Fibroblast of lung (primary cell): ENCODE measurements around the gene DDX3Y. TPM values are rescaled to one million over a fixed set of nuclear protein-coding genes. Genes with fewer than 3 reads are reported as not detected.

Source experiments
- DNase-seq, 2 donors: peaks; one replicate each; pipeline versions ENCODE4 v3.0.0 to v3.0.0-alpha.2; 2010; ENCODE audit warnings: low read depth in 2 of 2
- H2AFZ ChIP-seq: 2 replicates; pipeline ENCODE4 v1.5.1; 2012; ENCODE audit warnings: low read length, control low read depth, inconsistent platforms
- H3K27ac ChIP-seq: 2 replicates; pipeline ENCODE4 v1.5.1; 2011; ENCODE audit warnings: low read length, control low read depth; ENCODE audit not compliant: insufficient read depth
- H3K27me3 ChIP-seq: 2 replicates; pipeline ENCODE4 v1.5.1; 2011; ENCODE audit warnings: mild to moderate bottlenecking, low read length; ENCODE audit not compliant: control insufficient read depth, insufficient read depth
- H3K36me3 ChIP-seq: 2 replicates; pipeline ENCODE4 v1.5.1; 2011; ENCODE audit warnings: low read length; ENCODE audit not compliant: control insufficient read depth, insufficient read depth
- H3K4me1 ChIP-seq: 2 replicates; pipeline ENCODE4 v1.5.1; 2011; ENCODE audit warnings: low read length; ENCODE audit not compliant: control insufficient read depth, insufficient read depth; ENCODE audit errors: extremely low read depth
- H3K4me2 ChIP-seq: 2 replicates; pipeline ENCODE4 v1.5.1; 2011; ENCODE audit warnings: low read length, control low read depth; ENCODE audit not compliant: insufficient read depth; ENCODE audit errors: extremely low read depth
- H3K4me3 ChIP-seq, 4 experiments: fragments of 200-600 bp in 1 of 4; sonication (generic) in 1 of 4; replicated peaks in 1 of 4; 2 replicates each; pipeline ENCODE4 v1.5.1; 2011 to 2016; ENCODE audit warnings: low read length in 4 of 4, low read depth in 3 of 4, mild to moderate bottlenecking in 3 of 4, control low read depth in 2 of 4, inconsistent platforms in 1 of 4, mixed read lengths in 1 of 4; ENCODE audit not compliant: insufficient read depth in 1 of 4; ENCODE audit errors: control extremely low read depth in 1 of 4
- H3K79me2 ChIP-seq: 2 replicates; pipeline ENCODE4 v1.5.1; 2012; ENCODE audit warnings: mild to moderate bottlenecking, low read length, inconsistent platforms; ENCODE audit not compliant: control insufficient read depth, insufficient read depth
- H3K9ac ChIP-seq: 2 replicates; pipeline ENCODE4 v1.5.1; 2011; ENCODE audit warnings: mild to moderate bottlenecking, low read length, control low read depth; ENCODE audit not compliant: insufficient read depth
- H3K9me3 ChIP-seq: 2 replicates; pipeline ENCODE4 v1.5.1; 2012; ENCODE audit warnings: low read depth, low read length; ENCODE audit not compliant: control insufficient read depth, insufficient read depth
- H4K20me1 ChIP-seq: 2 replicates; pipeline ENCODE4 v1.5.1; 2011; ENCODE audit warnings: low read length; ENCODE audit not compliant: control insufficient read depth, insufficient read depth; ENCODE audit errors: extremely low read depth
- CTCF ChIP-seq, 2 donors: IDR thresholded peaks in 1 of 2; conservative IDR thresholded peaks in 1 of 2; 1 replicate in 1 of 2; 2 replicates in 1 of 2; pipeline ENCODE4 v1.5.1; 2011 to 2012; ENCODE audit warnings: low read length in 2 of 2, control low read depth in 1 of 2, inconsistent platforms in 1 of 2, low read depth in 1 of 2, mild to moderate bottlenecking in 1 of 2
- EZH2 ChIP-seq: IDR thresholded peaks from 2 replicates; pipeline ENCODE4 v1.5.1; 2012; ENCODE audit warnings: low read length, control low read depth, mild to moderate bottlenecking; ENCODE audit errors: missing control alignments
- polyA plus RNA-seq, 2 donors: library from polyadenylated mRNA; depleted of rRNA in 1 of 2; stranded (reverse) in 1 of 2; unstranded in 1 of 2; fragments of >200 nt; gene quantifications; 2 replicates each; pipeline ENCODE4 v1.2.1, GENCODE V29; 2011 to 2012; ENCODE audit warnings: missing spikeins in 1 of 2
- total RNA-seq: library from RNA; depleted of rRNA; stranded (reverse); fragments of >200 nt; gene quantifications from 2 replicates; pipeline ENCODE4 v1.2.1, GENCODE V29; 2014

The DDX3Y gene
- total and polyA plus RNA-seq, 2 donors (not counting 1 experiment from before 2014, with no cell fraction given): 28.5 TPM; not detected in 1

- peak overlapping the region in 3 of 4 experiments; percentile 12 to 99 (median 93) for H3K4me3 ChIP-seq
- H3K9ac ChIP-seq: peak overlapping the region; percentile 13
- no peak overlapping the region for H2AFZ ChIP-seq
- TF ChIP-seq EZH2 (no peak), CTCF (conservative IDR thresholded peaks at IDR 0.05 in 1 of 2, IDR thresholded peaks at IDR 0.05 in 1 of 2; ENCODE audit: low read depth in 1 of 2, low read length in 2 of 2) (no peak)
- H3K79me2 ChIP-seq: peaks cover 38% of the 10 kb centered on the region
- H3K4me2 ChIP-seq: no peak overlapping the region
- DNase-seq: peak in 1 of 2 donors; percentile 1
- H3K9me3 ChIP-seq: no peaks in the 10 kb centered on the region
- peak overlapping the region; percentile 86 for H3K27ac ChIP-seq
- no peaks in the 10 kb centered on the region for H3K27me3 ChIP-seq
- no peaks in the 10 kb centered on the region for H3K36me3 ChIP-seq
- no peaks in the 10 kb centered on the region for H4K20me1 ChIP-seq
- H3K4me1 ChIP-seq: no peaks in the 10 kb centered on the region
These were observed 1.2 kb downstream of the DDX3Y start for GRCh38 chrY:12905895-12906294.

GRCh38 chrY:12913541-12913940 is 8.9 kb downstream of the DDX3Y start:
- TF ChIP-seq CTCF (conservative IDR thresholded peaks at IDR 0.05 in 1 of 2, IDR thresholded peaks at IDR 0.05 in 1 of 2; ENCODE audit: low read depth in 1 of 2, low read length in 2 of 2) (no peak), EZH2 (no peak)
- H4K20me1 ChIP-seq: no peaks in the 10 kb centered on the region
- no peaks in the 10 kb centered on the region for H3K4me1 ChIP-seq
- no peak overlapping the region for H3K27ac ChIP-seq
- H2AFZ ChIP-seq: no peak overlapping the region
- no peaks in the 10 kb centered on the region for H3K9me3 ChIP-seq
- H3K27me3 ChIP-seq: no peaks in the 10 kb centered on the region
- DNase-seq: no peak
- no peak overlapping the region for H3K4me3 ChIP-seq
- no peak overlapping the region for H3K9ac ChIP-seq
- H3K4me2 ChIP-seq: no peak overlapping the region
- H3K36me3 ChIP-seq: no peaks in the 10 kb centered on the region
- H3K79me2 ChIP-seq: peaks cover 12% of the 10 kb centered on the region

- Histone ChIP-seq H3K9ac (no peak overlapping the region), H3K27me3 (no peaks in the 10 kb centered on the region), H3K36me3 (no peaks in the 10 kb centered on the region), H3K4me3 (no peak overlapping the region), H3K4me1 (no peaks in the 10 kb centered on the region), H3K27ac (no peak overlapping the region), H3K9me3 (no peaks in the 10 kb centered on the region), H3K79me2 (no peaks in the 10 kb centered on the region), H4K20me1 (no peaks in the 10 kb centered on the region), H2AFZ (no peak overlapping the region), H3K4me2 (no peak overlapping the region)
- TF ChIP-seq CTCF (conservative IDR thresholded peaks at IDR 0.05 in 1 of 2, IDR thresholded peaks at IDR 0.05 in 1 of 2; ENCODE audit: low read depth in 1 of 2, low read length in 2 of 2) (peak in 1 of 2 donors; percentile 8), EZH2 (no peak)
- DNase-seq: peak in 1 of 2 donors; percentile 31
These were observed 23.4 kb downstream of the DDX3Y start for GRCh38 chrY:12928043-12928442.
